ENCODE results near the gene KRTAP19-8.

GRCh38 chr21:31042080-31042464 is 3.8 kb upstream of the KRTAP19-8 start:
- TF ChIP-seq CTCF (IDR thresholded peaks at IDR 0.05; ENCODE audit: insufficient read depth, low read depth, low read length) (no peak), EZH2 (IDR thresholded peaks at IDR 0.05; ENCODE audit: insufficient read depth, low read length) (no peak)
